HG02938 (cell line): ENCODE measurements around the gene PYM1.
"Not testable (repeated sequence)": the region's sequence is repeated elsewhere in the genome, so short reads cannot be mapped to it uniquely, and the experiment has no call there.

Experiments used
- ATAC-seq: cut with Tn5 transposase; IDR thresholded peaks from one replicate; pipeline ENCODE4 v1.9.1; 2021; ENCODE audit warnings: mild to moderate bottlenecking, moderate library complexity; ENCODE audit not compliant: unreplicated experiment

Gene PYM1

GRCh38 chr12:55915482-55915859 lies 12.2 kb downstream of the PYM1 start:
- ATAC-seq = no peak

- no peak for ATAC-seq
These were observed 14.8 kb downstream of the PYM1 start for GRCh38 chr12:55912908-55913307.

- ATAC-seq = no peak
These were observed 18.2 kb downstream of the PYM1 start for GRCh38 chr12:55909513-55909884.

- ATAC-seq = no peak
These were observed 18.8 kb downstream of the PYM1 start for GRCh38 chr12:55908726-55909512.

- no peak for ATAC-seq
These were observed 21.6 kb downstream of the PYM1 start for GRCh38 chr12:55906056-55906455.

- ATAC-seq = no peak
These were observed 25.7 kb downstream of the PYM1 start for GRCh38 chr12:55901881-55902490.

GRCh38 chr12:55899082-55899481 lies 28.6 kb downstream of the PYM1 start:
- ATAC-seq = no peak

GRCh38 chr12:55893723-55894122 lies 34.0 kb downstream of the PYM1 start:
- no peak for ATAC-seq

- ATAC-seq = no peak
These were observed 36.4 kb downstream of the PYM1 start for GRCh38 chr12:55891310-55891709.

GRCh38 chr12:55885113-55885512 lies 42.6 kb downstream of the PYM1 start:
- no peak for ATAC-seq

- ATAC-seq = no peak
These were observed 49.9 kb downstream of the PYM1 start for GRCh38 chr12:55877824-55878223.

GRCh38 chr12:55875704-55876467 lies 51.8 kb downstream of the PYM1 start:
- no peak for ATAC-seq

GRCh38 chr12:55874443-55874842 lies 53.3 kb downstream of the PYM1 start:
- ATAC-seq = no peak

- ATAC-seq = not testable (repeated sequence)
These were observed 61.2 kb downstream of the PYM1 start for GRCh38 chr12:55866454-55867004.

- ATAC-seq = no peak
These were observed 62.4 kb downstream of the PYM1 start for GRCh38 chr12:55865327-55865726.

GRCh38 chr12:55862931-55863330 lies 64.8 kb downstream of the PYM1 start:
- ATAC-seq = not testable (repeated sequence)

GRCh38 chr12:55862286-55862685 lies 65.4 kb downstream of the PYM1 start:
- ATAC-seq = no peak

- no peak for ATAC-seq
These were observed 65.8 kb downstream of the PYM1 start for GRCh38 chr12:55861871-55862270.

- no peak for ATAC-seq
These were observed 66.3 kb downstream of the PYM1 start for GRCh38 chr12:55861396-55861795.

- ATAC-seq = no peak
These were observed 75.0 kb downstream of the PYM1 start for GRCh38 chr12:55852740-55853139.
